Measurements from ENCODE around the gene C10orf90.
"Not testable (repeated sequence)": the region's sequence is repeated elsewhere in the genome, so short reads cannot be mapped to it uniquely, and the experiment has no call there.

Gene C10orf90

GRCh38 chr10:126583552-126584200, 86.8 kb downstream of the C10orf90 start:
- no peak for DNase-seq

DNA sequence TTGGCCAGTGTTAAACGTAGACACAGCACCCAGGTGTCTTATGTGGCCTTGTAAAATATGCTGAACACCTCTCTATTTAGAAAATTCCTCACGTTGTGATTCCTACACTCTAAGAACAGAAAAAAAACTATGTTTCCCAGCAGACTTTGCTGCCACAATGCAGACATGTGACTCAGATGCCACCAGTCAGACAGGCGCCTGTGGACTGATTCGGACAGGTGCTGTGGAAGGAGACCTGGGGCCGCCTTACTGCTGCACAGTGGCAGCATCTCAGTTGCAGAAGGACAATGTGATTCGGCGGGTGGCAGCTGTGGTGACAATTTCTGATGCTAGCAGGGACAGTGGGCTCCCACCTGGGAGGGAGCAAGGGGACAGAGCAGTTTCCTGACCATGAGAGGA, 88.8 kb downstream of the C10orf90 start:
- no peak for DNase-seq

DNA sequence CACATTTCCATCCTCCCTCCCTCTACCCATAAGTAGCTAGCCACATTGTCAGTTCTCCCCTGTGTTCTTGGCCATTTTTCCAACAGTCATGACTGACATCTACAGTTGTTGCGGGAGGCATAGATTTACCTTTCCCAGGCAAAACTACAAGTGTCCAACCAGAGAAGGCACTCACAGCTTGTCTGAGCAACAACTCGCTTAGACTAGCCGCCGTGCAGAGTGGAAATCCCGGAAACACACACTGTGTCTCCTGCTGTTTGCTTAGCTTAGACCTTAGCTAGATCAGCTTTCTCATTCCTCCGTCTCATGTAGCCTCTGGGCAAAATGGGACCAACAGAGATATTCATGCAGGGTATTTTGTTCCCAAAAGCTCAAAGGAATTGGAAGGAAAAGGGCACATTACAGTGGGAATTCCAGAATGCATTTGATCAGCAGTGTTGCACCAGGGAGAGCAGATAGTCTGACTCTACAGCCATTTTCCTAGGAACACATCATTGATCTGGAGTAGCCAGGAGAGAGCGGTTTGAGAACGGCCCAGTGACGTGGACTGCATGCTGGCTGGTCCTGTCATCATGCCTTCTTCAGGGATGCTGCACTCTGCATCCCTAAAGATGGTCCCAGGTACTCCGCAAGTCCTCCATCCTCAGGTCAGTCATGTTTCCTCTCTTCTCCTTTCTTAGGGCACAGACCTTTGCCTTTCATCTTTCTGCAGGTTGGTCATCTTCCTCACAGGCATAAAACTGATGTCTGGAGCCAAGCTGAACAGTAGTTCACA, 89.4 kb downstream of the C10orf90 start:
- no peak for DNase-seq

DNA sequence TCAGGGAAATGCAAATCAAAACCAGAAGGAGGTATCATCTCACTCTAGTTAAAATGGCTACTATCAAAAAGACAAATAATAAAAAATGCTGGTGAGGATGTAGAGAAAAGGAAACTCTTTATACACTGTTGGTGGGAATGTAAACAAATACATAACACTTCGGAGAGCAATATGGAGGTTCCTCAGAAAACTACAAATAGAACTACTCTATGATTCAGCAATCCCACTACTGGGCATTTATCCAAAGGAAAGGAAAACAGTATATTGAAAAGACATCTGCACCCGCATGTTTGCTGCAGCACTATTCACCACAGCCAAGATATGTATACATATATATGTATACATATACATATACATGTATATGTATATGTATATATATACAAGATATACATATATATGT, 94.2 kb downstream of the C10orf90 start:
- no peak for DNase-seq

DNA sequence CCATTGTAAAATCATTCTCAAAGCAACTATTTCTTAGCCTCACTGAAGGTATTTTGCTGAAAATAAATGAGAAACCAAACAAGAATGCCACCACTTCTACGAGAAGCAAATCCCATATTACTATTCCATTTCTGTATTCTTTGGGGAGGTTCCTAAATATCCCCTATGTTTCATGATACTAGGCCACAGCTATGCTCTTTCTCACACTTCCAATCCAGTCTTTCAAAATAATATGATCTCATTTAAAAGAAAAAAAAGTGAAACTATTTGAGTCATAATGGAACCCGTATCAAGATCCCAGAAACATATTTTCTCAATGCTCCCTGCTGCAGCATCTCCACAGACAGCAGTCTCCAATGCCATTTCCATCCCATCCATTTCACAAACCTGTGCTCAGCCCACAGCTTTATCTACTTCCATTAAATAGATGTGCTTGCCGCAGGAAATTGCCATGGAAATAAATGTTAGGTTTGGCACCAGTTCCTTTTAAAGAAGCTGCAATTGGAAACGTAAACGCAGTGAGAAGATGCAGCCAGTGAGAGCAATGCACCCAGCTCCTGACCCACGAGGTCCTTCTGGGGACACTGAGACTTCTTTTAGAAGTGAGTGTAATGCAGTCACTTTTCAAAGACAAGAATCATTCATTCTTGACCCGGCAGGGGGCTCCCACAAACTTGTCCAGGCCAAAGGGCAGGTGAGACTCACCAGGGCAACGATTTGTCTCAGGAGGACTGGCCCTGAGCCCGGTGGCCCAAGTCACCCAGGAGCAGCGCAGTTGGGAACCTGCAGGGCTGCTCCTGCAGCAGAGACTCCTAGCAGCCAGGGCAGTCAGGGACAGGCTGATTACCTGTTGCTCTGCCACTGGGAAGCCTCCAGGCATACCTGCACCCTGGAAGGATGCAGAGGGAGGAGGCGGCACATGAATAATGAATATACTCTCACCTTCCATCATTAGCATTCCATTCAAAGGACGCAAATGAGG, 99.6 kb downstream of the C10orf90 start:
- DNase-seq, result no peak

DNA sequence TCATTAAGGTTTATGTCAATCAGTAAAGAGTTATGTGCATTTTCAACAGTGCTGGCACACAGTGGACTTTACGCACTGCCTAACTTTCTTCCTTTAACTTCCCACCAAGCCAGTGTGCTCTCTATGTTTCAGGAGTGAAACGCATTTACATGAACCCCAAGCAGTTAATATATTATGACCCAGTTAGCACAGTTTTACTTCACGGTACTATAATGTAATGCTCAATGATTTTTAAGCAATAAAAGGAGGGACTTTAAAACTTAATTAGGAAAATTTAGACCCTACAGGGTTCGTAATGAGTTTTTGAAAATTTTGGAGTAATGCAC, 100.3 kb downstream of the C10orf90 start:
- no peak for DNase-seq

GRCh38 chr10:126569513-126570244, 100.8 kb downstream of the C10orf90 start:
- no peak for DNase-seq

- DNase-seq, result no peak
These were observed 101.6 kb downstream of the C10orf90 start for GRCh38 chr10:126568809-126569385.

GRCh38 chr10:126565871-126566270, 104.6 kb downstream of the C10orf90 start:
- no peak for DNase-seq

DNA sequence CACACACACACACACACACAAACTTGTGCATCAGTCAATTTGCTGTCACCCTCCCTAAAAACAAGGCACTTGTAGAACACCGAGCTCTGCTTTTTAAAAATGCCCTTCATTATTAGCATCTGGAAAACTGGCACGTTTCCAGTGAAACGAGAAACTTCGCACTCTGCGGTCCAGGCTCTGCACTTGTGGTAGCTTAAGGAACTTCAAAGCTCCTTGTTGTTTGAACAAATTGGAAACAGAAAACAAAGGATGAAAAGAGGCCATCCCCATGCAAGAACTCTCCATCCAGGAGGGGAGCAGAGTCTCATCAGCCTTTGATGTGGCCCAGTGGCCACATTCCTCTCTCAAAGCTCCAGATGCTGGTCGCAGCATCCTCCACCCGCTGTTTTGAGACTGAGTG, 105.1 kb downstream of the C10orf90 start:
- DNase-seq, result no peak

DNA sequence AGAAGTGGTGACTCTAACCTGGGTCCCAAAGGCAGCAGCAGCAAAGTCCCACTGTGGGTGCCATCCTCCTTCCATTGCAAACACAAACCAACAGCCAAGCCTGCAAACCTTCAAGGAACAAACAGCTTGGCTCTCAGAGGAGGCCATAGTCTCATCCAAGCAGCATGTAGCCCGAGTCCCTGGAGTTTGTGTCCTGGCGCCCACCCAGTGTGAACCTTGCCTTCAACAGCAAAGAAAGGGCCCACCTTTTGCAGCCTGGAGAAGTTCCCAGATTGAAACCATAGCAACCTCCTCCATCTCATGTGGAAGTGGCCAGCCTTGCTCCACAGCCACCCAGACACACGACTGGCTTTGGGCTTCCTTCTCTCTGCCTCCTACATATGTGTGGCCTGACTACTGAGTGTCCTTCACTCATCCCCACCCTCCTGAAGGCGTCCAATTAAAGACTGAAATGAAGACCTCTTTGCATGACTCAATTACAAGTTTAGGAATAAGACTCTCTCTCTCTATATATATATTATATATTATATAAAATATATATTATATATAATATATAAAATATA, 106.1 kb downstream of the C10orf90 start:
- DNase-seq, result no peak

GRCh38 chr10:126563361-126563760, 107.1 kb downstream of the C10orf90 start:
- no peak for DNase-seq

- DNase-seq, result no peak
These were observed 108.4 kb downstream of the C10orf90 start for GRCh38 chr10:126561921-126562680.

GRCh38 chr10:126561294-126561920, 109.1 kb downstream of the C10orf90 start:
- no peak for DNase-seq

DNA sequence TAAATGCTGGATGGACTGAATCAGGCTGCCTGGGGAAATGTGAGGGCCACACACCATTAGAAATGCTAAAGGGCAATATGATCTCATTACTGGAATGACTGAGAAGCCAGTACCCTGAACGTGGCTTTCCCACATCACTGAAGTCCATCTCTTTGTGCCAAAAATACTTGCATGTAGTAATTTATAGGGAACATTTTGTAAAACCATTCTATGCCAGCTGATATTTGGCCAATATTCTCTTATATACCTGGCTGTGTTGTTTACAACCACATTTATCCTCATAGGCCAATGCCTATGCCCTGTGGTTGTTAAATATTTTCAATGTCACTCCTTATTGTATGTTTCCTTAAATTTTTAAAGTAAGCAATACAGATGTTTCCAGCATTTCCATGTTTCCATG, 111.6 kb downstream of the C10orf90 start:
- no peak for DNase-seq

DNA sequence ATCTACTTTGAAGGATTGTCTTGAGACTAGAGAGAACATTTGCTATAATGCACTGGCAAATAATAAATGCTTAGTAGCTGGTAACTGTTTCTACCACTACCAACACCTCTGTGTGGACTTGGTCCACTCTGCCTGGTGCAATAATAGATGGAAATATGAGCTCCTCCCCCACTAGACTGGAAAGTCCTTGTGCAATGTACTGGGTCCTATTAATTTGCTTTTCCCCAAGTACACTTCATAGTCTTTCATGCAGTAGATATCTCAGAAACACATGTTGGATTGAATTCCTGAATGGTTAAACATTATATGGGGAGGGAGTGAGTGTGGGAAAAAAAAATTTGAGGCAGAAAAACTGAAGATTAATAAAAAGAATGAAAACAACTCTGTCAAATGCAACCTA, 119.3 kb downstream of the C10orf90 start:
- no peak for DNase-seq

DNA sequence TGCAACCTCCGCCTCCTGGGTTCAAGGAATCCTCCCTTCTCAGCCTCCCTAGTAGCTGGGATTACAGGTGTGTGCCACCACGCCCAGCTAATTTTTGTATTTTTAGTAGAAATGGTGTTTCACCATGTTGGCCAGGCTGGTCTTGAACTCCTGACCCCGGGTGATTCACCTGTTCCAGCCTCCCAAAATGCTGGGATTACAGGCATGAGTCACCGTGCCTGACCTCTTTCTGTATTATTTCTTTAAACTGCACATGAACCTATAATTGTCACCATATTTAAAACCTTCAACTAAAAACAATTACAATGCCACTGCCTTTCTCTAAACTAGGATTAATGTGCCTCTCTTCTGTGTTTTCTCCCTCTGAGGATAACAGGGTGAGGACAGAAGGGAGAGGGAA, 119.9 kb downstream of the C10orf90 start:
- not testable (repeated sequence) for DNase-seq

- DNase-seq, result no peak
These were observed 121.1 kb downstream of the C10orf90 start for GRCh38 chr10:126549344-126549743.

GRCh38 chr10:126544565-126544964, 125.9 kb downstream of the C10orf90 start:
- no peak for DNase-seq

GRCh38 chr10:126538439-126539135, 131.9 kb downstream of the C10orf90 start:
- no peak for DNase-seq
